Activated CD4-positive, alpha-beta T cell treated with anti-CD3 and anti-CD28 coated beads for 1 hour (primary cell): ENCODE data around the gene MAP4.
A peak's percentile ranks its signal among the peaks of the same experiment; 100 is the strongest.

Experiments used
- DNase-seq: peaks from one replicate; pipeline ENCODE4 v3.0.0-alpha.2; 2020

Gene MAP4

DNA sequence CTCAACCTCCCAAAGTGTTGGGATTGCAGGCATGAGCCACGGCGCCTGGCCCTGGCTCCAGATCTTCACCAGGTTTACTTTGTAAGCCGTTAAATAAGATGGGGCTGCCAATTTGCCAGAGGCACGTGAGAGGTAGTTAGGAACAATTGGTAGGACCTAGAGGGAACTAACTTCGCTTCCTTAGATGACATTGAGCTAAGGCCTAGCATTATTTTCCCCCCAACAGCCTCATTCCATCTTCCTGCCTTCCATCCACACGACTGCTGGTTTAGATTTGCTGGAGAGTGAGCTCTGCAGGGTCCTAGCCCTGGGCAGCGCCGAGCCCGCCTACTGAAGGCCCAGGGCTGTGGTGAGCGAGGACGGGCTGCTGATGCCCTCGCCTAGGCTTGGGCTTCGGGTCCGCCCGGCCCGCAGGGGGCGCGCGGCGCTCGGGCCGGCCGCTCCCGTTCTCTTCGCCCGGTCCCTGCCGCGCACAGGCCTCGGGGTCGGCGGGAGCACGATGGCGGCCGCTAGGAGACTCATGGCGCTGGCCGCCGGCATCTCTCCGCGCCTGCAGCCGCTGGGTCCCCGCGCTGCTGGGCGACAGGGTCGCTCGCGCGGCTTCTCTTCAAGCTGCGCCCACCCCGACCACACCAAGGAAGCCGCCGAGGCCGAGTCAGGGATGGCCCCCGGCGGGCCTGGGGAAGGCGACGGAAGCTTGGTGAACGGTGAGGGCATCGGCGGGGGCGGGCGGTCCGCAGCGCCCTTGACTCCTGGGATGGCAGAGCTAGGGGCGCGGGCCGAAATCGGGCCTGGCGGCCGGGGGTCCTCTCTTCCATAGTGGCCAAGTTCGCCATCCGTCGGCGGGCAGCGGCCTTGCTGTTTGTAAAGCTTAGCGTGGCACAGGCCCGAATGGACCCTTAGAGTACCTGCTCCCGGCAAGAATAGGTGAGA lies 191.4 kb downstream of the MAP4 start:
- DNase-seq, result peak; percentile 65

GRCh38 chr3:47817609-47818008 lies 198.6 kb downstream of the MAP4 start:
- DNase-seq, result no peak

GRCh38 chr3:47813551-47814177 lies 202.6 kb downstream of the MAP4 start:
- no peak for DNase-seq

DNA sequence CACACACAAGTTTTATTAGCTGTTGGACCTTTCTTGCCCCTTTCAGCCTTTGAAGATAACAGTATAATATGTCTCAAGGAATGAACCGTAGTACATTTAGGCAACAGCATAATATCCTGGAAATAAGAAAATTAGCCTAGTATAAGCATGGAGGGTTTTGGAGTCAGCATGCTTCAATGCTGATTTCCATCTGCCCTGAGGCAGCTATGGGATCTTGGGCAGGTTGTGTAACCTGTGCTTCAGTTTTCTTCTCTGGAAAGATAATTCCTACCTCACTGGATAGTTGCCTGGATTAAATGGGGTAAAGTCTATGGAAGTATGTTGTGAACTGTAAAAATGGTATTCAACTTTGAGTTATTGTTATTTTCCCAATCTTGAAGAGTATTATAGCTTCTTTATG lies 211.6 kb downstream of the MAP4 start:
- DNase-seq, result no peak

GRCh38 chr3:47803480-47804025 lies 212.7 kb downstream of the MAP4 start:
- no peak for DNase-seq

DNA sequence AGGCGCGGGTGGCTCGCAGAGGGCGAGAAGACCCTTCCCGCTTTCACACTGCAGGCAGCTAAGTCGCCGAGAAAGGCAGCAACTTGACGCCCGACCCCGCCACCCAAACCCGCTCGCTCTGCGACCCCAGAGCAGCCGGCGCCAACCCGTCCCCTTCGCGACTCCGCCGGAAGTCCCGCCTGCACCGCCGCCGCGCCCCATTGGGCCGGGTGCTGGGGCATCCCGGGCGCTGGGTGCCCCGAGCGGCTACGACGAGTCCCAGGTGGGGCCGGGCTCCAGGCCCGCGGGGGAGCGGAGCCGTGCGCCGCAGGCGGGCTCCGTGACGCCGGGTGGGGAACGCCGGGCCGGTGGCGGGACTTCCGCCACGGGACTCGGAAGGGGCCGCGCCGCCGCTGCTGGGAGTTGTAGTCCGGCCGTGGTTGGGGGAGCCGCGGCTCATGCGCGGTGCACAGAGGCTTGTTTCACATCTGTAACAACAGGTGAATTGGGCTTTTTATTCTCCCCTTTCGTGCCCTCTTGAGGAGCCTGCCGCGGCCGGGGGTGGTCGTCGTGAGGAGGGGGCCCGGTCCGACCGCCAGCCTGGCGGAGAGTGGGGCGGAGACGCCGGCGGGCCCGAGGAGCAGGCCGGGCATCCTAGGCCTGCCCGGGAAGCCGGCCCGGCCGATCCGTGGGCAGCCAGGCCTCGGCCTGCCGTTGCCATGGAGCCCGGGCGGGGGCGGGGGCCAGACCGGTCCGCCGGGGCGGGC lies 213.3 kb downstream of the MAP4 start, which contains the start of gene DHX30:
Gene DHX30, plus strand, starts transcription at position 405 of the 746 bp plus-strand sequence. CDS start 7,546 bp downstream, outside the sequence.
- peak; percentile 78 for DNase-seq
